NCI-H345 treated with DMSO at 0.1 percent for 48 hours (cell line): ENCODE data around the gene GRM7.

ENCODE experiments used
- DNase-seq: peaks from one replicate; lab custom pipeline; 2025; ENCODE audit not compliant: unreplicated experiment; lab: John Stamatoyannopoulos, UW

Gene GRM7

DNA sequence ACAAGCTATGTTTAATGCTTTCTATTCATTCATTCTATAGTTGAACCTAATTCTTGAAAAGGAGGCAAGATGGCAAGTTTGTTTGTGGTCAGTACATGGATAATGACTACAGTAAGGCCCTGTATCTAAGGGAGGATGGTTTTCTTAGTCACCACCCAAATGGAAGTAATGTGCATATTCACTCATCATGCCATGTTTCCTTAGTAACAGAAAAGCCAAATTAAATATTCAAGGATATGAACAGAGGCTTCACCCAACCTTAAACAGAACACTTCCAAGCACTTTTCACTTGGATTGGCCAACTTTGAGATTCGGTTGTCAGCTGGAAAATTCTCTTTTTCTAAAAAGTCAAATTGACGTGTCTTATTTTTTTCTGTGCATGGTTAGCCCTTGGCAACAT lies 835.4 kb downstream of the GRM7 start:
- no peak for DNase-seq

- DNase-seq = no peak
Measured at GRCh38 chr3:7697548-7697947, 836.6 kb downstream of the GRM7 start.

DNA sequence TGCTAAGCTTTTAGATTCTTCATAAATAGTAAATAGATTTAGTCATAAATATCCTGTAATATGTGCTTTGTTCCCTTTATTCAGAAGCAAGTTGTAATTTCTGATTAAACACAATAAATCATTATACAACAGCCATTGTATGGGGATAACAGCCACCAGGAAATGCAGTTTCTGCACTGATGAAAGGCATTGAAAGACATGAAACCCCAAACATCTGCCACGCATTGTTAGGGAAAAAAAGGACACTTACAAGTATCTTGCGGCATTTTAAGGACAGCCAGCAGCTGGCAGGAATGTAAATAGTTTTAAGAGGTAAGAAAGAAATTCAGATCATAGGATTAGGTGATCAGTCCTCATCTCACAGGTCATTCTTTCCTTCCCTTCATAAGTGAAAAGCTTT lies 839.6 kb downstream of the GRM7 start:
- no peak for DNase-seq

GRCh38 chr3:7700977-7701376 lies 840.1 kb downstream of the GRM7 start:
- no peak for DNase-seq

GRCh38 chr3:7707187-7707586 lies 846.3 kb downstream of the GRM7 start:
- no peak for DNase-seq

GRCh38 chr3:7709376-7710082 lies 848.6 kb downstream of the GRM7 start:
- no peak for DNase-seq

GRCh38 chr3:7710284-7710683 lies 849.4 kb downstream of the GRM7 start:
- no peak for DNase-seq

DNA sequence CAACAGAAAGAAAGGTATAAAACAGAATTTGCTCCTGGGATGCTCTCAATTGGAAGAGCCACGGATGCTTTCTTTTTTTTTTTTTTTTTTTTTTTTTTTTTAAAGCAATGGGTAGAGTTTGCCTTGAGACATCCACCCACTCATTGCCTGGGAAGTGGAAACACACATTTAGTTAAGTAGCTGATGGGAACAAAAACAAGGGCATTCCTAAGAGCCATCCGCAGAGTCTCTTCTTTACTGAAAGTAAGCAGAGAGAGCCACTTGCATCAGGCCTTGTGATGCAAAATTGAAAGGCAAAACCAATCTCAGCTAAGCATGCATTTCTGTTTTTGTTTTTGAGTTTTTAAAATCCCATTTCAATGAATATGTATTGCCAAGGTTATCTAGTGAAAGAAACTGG lies 852.8 kb downstream of the GRM7 start:
- DNase-seq = no peak

GRCh38 chr3:7720649-7721297 lies 859.9 kb downstream of the GRM7 start:
- DNase-seq = no peak

- DNase-seq = no peak
Measured at GRCh38 chr3:7721869-7722268, 861.0 kb downstream of the GRM7 start.

GRCh38 chr3:7728566-7729519 lies 867.9 kb downstream of the GRM7 start:
- no peak for DNase-seq

DNA sequence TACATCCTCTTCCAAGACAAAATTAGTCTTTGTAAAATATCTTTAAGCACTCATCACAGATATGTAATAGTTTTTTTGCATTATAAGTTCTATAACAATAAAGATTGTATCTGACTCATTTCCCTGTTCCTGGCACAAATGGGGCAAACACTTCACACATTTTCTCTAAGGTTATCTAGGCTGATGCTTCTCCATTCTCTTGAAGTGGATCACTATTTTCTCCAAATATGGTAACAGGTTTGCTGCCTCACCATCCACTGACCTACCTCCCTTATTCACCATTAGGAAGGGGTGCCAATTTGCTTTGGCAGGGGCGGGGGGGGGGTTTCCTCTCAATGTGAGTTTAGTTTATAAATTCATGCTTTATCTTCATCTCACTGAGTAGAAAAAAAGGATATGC lies 873.0 kb downstream of the GRM7 start:
- no peak for DNase-seq

DNA sequence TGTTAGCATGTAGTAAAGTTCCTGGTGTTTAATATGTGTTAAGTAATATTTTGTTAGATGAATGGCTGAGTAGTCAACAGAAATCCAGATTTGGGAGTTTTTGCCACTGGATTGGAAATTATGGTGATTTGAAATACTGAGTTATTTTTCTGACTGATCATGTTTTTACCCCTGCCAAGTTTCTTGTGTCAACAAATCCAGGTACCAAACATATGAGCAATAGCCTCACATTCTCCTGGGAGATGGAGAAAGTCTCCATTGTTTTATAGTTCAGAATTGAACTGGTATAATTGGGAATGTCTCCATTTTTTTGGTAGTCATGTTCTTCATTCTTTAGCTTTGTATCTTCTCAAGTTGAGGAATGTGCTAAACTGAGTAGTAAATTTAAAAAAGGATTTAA lies 873.5 kb downstream of the GRM7 start:
- DNase-seq = no peak

DNA sequence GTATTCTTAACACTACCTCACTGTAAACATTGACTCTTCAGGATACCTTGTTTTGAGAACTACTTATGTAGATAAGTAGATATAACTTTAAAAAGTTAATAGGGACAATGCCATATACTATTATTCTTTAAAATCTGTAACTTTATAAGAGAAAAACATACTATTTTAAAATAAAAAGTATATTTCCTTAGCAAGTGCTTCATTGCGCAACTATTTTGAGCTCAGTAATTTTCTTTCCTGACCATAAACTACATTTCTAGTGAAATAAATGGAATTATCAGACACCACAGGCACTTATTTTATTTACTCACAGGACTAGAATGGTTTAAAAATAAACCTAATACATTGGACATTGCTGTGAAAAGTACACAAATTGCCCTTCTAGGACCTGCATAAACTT lies 876.3 kb downstream of the GRM7 start:
- no peak for DNase-seq

GRCh38 chr3:7739754-7740153 lies 878.8 kb downstream of the GRM7 start:
- DNase-seq = no peak

DNA sequence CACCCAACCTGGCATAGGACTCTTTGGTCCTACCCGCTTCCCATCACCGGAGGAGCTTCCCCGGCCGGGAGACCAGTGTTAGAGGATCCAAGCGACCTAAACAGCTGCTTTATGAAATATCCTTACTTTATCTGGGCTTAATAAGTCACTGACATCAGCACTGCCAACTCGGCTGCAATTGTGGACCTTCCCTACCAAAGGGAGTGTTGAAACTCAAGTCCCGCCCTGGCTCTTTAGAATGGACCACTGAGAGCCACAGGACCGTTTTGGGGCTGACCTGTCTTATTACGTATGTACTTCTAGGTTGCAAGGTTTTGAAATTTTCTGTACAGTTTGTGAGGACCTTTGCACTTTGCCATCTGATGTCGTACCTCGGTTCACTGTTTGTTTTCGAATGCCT lies 879.5 kb downstream of the GRM7 start:
- DNase-seq = no peak

DNA sequence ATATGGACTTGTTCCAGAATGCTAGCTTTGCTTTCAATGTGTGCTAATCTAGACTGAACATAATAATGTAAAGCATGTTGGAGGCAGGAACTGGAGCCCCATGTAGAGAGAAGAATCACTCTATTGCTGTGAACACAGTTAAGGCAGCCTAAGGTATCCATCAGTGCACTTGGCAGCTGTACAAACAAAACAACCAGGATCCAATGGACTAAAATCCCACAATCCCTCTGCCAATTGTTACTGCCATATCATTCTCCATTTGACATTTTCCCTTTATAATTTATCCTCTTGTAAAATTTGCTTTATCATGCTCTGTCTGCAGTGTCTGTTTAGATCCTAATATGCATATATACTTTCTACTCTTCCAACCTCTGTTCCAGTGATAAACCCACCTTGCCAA lies 883.9 kb downstream of the GRM7 start:
- peak; percentile 73 for DNase-seq

GRCh38 chr3:7745711-7746110 lies 884.8 kb downstream of the GRM7 start:
- DNase-seq = no peak

DNA sequence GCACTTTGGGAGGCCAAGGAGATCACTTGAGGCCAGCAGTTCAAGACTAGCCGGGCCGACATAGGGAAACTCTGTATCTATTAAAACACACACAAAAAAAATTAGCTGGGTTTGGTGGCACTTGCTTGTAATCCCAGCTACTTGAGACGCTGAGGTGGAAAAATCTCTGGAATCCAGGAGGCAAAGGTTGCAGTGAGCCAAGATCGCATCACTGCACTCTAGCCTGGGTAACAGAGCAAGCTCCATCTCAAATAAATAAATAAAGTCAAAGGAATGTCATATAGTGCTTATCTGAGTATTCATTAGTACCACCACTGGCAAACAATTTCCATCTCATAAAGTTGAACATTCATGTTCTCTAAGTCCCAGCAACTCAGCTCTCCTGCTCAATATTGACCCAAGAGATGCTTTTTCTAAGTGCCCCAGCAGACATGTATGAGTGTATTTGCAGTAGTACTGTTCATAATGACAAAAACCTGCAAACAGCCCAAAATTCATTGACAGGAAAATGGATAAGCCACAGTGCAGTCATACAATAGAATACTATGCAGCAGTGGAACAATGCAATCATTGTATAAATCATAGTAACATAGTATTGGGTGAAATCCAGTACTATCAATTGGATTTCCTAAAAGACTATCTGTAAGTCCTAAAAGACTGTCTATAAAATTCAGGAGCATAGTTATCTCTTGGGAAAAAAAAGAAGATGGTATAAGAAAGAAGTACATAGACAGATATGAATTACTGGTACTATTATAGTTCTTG lies 889.2 kb downstream of the GRM7 start:
- DNase-seq = no peak

DNA sequence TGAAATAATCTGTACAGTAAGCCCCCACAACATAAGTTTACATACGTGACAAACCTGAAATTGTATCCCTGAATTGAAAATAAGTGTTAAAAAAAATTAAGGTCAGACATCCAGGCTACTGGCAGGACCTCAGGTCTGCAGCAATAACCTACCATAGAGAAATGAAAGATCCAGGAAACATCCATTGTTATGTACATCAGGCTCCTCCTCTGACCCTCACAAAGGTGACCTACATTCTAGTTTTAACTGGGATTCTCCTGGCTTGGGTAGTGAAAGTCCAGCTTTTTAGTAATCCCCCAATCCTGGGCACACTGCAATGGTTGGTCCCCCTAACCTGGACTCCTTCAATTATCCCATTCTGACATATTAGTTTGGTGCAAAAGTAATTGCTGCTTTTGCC lies 891.1 kb downstream of the GRM7 start:
- DNase-seq = no peak
